Keratinocyte (primary cell): ENCODE results near the gene UCP2.

ENCODE experiments used
- EZH2 ChIP-seq: IDR thresholded peaks from one replicate; pipeline ENCODE4 v1.6.1; 2012; ENCODE audit warnings: inconsistent platforms, mild to moderate bottlenecking, low read length, moderate library complexity
- TF ChIP-seq, protein P1 (sequence below), 3 experiments: IDR thresholded peaks in 1 of 3; conservative IDR thresholded peaks in 1 of 3; optimal IDR thresholded peaks in 1 of 3; 2 replicates in 2 of 3; 3 replicates in 1 of 3; pipeline versions ENCODE3 to v1.5.1; 2011; ENCODE audit warnings: low read length in 3 of 3, mild to moderate bottlenecking in 3 of 3, moderate library complexity in 2 of 3, control low read depth in 1 of 3, inconsistent platforms in 1 of 3; ENCODE audit not compliant: insufficient read depth in 2 of 3; ENCODE audit errors: extremely low read depth in 1 of 3

- TF ChIP-seq, protein P1, sequence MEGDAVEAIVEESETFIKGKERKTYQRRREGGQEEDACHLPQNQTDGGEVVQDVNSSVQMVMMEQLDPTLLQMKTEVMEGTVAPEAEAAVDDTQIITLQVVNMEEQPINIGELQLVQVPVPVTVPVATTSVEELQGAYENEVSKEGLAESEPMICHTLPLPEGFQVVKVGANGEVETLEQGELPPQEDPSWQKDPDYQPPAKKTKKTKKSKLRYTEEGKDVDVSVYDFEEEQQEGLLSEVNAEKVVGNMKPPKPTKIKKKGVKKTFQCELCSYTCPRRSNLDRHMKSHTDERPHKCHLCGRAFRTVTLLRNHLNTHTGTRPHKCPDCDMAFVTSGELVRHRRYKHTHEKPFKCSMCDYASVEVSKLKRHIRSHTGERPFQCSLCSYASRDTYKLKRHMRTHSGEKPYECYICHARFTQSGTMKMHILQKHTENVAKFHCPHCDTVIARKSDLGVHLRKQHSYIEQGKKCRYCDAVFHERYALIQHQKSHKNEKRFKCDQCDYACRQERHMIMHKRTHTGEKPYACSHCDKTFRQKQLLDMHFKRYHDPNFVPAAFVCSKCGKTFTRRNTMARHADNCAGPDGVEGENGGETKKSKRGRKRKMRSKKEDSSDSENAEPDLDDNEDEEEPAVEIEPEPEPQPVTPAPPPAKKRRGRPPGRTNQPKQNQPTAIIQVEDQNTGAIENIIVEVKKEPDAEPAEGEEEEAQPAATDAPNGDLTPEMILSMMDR (optimal IDR thresholded peaks at IDR 0.05 in 1 of 3, IDR thresholded peaks at IDR 0.05 in 1 of 3, conservative IDR thresholded peaks at IDR 0.05 in 1 of 3; ENCODE audit: extremely low read depth in 1 of 3, insufficient read depth in 2 of 3, low read length in 3 of 3) = no peak
- TF ChIP-seq EZH2 = no peak
Observed at GRCh38 chr11:73958521-73959141, 24.0 kb downstream of the UCP2 start.
